Non-pigmented ciliary epithelial cell (primary cell): ENCODE measurements around the gene CST1.

ENCODE experiments used
- DNase-seq: peaks from one replicate; pipeline ENCODE4 v3.0.0-alpha.2; 2010; ENCODE audit warnings: low read depth

Gene CST1

GRCh38 chr20:23705895-23706294 lies 44.8 kb downstream of the CST1 start:
- DNase-seq: no peak

GRCh38 chr20:23702021-23702420 lies 48.7 kb downstream of the CST1 start:
- peak; percentile 38 for DNase-seq

GRCh38 chr20:23700931-23701330 lies 49.8 kb downstream of the CST1 start:
- DNase-seq: no peak

- no peak for DNase-seq
Observed at GRCh38 chr20:23697947-23698346, 52.8 kb downstream of the CST1 start.
